ENCODE measurements around the gene STIP1.

DNA sequence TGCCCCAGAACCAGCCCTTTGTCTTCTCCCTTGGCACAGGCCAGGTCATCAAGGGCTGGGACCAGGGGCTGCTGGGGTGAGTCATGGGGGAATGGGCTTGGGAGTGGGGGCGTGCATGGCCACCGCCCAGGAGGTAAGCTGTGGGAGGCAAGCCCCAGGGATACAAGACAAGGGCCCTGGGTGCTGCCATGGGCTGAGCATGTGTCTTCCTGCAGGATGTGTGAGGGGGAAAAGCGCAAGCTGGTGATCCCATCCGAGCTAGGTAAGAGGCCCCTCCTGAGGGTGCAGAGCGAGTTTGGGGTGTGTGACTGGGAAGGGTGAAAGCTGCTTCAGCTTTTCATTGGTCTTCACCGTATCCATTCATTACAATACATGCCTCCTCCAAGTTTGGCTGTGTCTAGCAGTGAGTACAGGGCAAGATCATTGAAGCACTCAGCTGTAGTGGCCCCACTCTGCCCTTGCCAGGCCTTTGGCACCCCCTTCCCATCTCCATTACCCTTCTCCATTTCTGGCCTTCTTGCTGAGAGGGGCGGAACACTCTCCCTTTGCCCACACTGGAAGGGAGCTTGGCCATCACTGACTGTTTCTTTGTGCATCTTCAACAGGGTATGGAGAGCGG, 57.4 kb downstream of the STIP1 start:
- TF ChIP-seq, protein P1, sequence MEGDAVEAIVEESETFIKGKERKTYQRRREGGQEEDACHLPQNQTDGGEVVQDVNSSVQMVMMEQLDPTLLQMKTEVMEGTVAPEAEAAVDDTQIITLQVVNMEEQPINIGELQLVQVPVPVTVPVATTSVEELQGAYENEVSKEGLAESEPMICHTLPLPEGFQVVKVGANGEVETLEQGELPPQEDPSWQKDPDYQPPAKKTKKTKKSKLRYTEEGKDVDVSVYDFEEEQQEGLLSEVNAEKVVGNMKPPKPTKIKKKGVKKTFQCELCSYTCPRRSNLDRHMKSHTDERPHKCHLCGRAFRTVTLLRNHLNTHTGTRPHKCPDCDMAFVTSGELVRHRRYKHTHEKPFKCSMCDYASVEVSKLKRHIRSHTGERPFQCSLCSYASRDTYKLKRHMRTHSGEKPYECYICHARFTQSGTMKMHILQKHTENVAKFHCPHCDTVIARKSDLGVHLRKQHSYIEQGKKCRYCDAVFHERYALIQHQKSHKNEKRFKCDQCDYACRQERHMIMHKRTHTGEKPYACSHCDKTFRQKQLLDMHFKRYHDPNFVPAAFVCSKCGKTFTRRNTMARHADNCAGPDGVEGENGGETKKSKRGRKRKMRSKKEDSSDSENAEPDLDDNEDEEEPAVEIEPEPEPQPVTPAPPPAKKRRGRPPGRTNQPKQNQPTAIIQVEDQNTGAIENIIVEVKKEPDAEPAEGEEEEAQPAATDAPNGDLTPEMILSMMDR (IDR thresholded peaks at IDR 0.05; ENCODE audit: low read length) = no peak
- TF ChIP-seq EZH2 (optimal IDR thresholded peaks at IDR 0.05; ENCODE audit: low read depth, low read length) = no peak

All from MM.1S (cell line).